Activated naive CD8-positive, alpha-beta T cell treated with anti-CD3 and anti-CD28 coated beads, Interleukin-2, amount 10 ng/mL, durations not matched to agents 7 days and 5 days (primary cell): ENCODE measurements around the gene LRP10. TPM values are rescaled to one million over a fixed set of nuclear protein-coding genes. Genes with fewer than 3 reads are reported as not detected.
"Not testable (repeated sequence)": the region's sequence is repeated elsewhere in the genome, so short reads cannot be mapped to it uniquely, and the experiment has no call there.

Experiments
- ATAC-seq: fragments of 150-1000 bp; cut with Tn5 transposase; one replicate; pipeline ENCODE4 v1.10.0; 2021; ENCODE audit warnings: low read depth, moderate library complexity
- POLR2A ChIA-PET: fragments of 350-600 bp; sonication (Branson Sonifier 250); formaldehyde crosslinking; loops from one replicate; lab custom pipeline; 2021; ENCODE audit warnings: antibody characterized with exemption; lab: Charles Lee
- DNase-seq: peaks from one replicate; pipeline ENCODE4 v3.0.0; 2021
- H3K27ac Mint-ChIP-seq: one replicate; pipeline ENCODE4 v1.8.0; 2022; ENCODE audit warnings: mild to moderate bottlenecking, mixed read lengths
- H3K27me3 Mint-ChIP-seq: one replicate; pipeline ENCODE4 v1.8.0; 2022; ENCODE audit warnings: mild to moderate bottlenecking, moderate library complexity, mixed read lengths
- H3K36me3 Mint-ChIP-seq: one replicate; pipeline ENCODE4 v1.8.0; 2021; ENCODE audit warnings: mild to moderate bottlenecking, mixed read lengths
- H3K4me1 Mint-ChIP-seq: one replicate; pipeline ENCODE4 v1.8.0; 2021; ENCODE audit warnings: mixed read lengths
- H3K4me3 Mint-ChIP-seq: one replicate; pipeline ENCODE4 v1.8.0; 2022; ENCODE audit warnings: mild to moderate bottlenecking, moderate library complexity, mixed read lengths
- H3K9me3 Mint-ChIP-seq: one replicate; pipeline ENCODE4 v1.8.0; 2021; ENCODE audit warnings: mixed read lengths
- total RNA-seq, 2 experiments: library from RNA; stranded (reverse); gene quantifications; one replicate each; pipeline ENCODE4 v1.2.3, GENCODE V29; 2021

LRP10 gene
- total RNA-seq, 2 experiments from 2014 or later = 59.9 to 63.1 TPM

DNA sequence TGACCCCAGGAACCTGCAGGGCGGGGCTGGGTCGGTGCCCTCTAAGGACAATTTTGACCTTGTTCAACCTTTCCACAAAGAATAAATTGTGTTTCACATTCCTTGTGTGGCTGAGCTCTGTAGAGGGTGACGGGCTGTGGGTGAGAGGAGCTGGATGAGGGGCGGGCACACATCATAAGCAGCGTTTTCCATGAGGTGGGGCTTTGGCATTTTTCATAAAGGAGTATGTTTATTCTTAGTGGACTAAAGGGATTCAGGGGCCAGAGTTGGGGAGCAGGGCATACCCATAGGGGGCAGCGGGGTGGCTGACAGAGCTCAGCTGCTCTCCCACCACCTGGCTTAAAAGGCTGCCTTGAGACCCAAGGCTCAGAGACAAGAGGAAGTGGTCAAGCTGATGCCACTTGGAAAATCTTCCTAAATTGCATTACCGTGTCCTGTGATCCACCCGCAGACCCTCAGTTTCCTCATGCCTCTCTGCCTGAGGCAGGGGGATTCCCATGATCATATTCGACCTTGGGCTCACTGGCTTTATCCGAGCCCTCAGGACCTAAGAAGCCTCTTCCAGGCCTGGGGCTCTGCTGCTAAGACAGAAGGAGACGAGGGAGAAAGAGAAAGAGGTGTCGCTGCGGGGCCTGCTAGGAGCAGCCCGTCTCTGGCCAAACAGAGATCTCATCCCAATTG lies 23.7 kb upstream of the LRP10 start:
- peaks cover 14% of the 10 kb centered on the region for H3K27me3 Mint-ChIP-seq
- H3K9me3 Mint-ChIP-seq = no peaks in the 10 kb centered on the region
- no peak for ATAC-seq
- no peak overlapping the region for H3K27ac Mint-ChIP-seq
- peaks cover 17% of the 10 kb centered on the region for H3K4me1 Mint-ChIP-seq
- DNase-seq = no peak
- no peaks in the 10 kb centered on the region for H3K36me3 Mint-ChIP-seq
- POLR2A ChIA-PET = interaction anchor here (1.6 kb wide), 1 partner anchor 25 kb away, joined by 3 read pairs; no protein-coding TSS in a partner anchor
- no peak overlapping the region for H3K4me3 Mint-ChIP-seq

DNA sequence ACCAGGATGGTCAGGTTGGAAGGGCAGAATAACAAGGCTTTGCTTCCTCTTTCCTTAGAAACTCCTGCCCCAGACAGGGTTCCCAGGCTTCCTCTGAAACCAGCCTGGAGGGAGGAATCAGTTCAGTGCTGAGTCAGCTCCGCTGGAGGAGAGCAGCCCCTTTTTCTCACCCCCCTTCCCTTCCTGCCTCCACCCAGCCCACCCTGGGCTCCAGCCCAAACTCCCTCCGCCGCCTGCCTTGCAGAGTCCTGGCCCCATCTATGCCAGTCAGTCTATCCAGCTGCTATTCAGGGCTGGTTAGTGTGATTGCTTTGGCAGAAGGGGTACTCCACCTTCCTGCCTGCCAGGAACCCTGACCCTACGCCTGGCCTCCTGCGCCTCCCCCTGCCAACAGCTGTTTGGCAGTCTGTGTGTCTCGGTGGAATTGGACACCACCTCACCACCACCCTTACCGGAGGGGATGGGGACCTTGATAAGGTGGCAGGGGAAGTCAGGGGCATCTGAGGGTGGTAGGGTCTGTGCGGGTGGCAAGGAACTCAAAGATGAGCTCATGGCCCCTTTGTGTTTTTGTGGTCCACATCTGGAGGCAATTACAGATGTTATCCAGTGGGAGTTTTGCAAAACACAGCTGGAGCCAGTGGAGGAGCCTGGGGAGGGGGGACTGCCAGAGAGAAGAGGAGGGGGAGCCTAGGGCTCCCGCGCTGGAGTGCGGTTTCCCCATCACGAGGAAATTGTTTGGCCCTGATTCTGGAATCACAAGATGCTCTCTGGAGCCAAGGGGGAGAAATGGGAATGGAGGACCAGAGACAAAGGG lies 23.0 kb upstream of the LRP10 start:
- DNase-seq (no peak), ATAC-seq (no peak)
- Mint-ChIP-seq H3K4me3 (no peak overlapping the region), H3K4me1 (peaks cover 21% of the 10 kb centered on the region), H3K27me3 (peaks cover 13% of the 10 kb centered on the region), H3K9me3 (no peaks in the 10 kb centered on the region), H3K36me3 (no peaks in the 10 kb centered on the region), H3K27ac (no peak overlapping the region)
- POLR2A ChIA-PET = interaction anchor here (1.6 kb wide), 1 partner anchor 25 kb away, joined by 3 read pairs; no protein-coding TSS in a partner anchor

DNA sequence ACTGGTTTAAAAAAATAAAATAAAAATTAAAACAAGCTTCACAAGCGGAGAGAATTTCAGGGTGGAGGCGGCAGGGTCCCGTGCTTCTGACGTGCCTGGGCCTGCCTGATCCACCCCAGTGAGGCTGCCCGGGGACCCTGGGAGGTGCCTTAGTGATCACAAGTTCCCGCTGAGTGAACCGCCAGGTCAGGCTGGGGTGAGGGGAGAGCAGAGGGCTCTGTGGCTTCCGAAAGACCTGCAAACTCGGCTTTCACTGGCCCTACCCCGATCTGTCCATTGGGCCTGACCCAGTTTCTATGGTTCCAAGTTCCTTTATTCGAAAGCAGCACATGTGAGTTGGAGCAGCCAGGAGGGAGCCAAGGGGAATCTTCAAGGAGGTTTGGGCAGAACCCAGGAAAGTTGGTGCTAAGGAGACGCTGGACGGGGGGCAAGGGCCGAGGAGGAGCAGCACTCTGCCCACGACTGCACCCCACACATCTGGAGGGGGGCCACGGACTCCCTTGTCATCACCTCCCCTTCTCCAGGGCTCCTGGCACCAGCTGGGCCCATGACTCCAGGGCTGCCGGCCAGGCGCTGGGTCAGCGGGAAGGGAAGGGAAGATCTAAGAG lies 22.2 kb upstream of the LRP10 start:
- Mint-ChIP-seq H3K36me3 (no peaks in the 10 kb centered on the region), H3K4me3 (no peak overlapping the region), H3K9me3 (no peaks in the 10 kb centered on the region), H3K27ac (no peak overlapping the region), H3K27me3 (peaks cover 12% of the 10 kb centered on the region), H3K4me1 (peaks cover 21% of the 10 kb centered on the region)
- POLR2A ChIA-PET = no interaction called here
- DNase-seq (no peak), ATAC-seq (no peak)

DNA sequence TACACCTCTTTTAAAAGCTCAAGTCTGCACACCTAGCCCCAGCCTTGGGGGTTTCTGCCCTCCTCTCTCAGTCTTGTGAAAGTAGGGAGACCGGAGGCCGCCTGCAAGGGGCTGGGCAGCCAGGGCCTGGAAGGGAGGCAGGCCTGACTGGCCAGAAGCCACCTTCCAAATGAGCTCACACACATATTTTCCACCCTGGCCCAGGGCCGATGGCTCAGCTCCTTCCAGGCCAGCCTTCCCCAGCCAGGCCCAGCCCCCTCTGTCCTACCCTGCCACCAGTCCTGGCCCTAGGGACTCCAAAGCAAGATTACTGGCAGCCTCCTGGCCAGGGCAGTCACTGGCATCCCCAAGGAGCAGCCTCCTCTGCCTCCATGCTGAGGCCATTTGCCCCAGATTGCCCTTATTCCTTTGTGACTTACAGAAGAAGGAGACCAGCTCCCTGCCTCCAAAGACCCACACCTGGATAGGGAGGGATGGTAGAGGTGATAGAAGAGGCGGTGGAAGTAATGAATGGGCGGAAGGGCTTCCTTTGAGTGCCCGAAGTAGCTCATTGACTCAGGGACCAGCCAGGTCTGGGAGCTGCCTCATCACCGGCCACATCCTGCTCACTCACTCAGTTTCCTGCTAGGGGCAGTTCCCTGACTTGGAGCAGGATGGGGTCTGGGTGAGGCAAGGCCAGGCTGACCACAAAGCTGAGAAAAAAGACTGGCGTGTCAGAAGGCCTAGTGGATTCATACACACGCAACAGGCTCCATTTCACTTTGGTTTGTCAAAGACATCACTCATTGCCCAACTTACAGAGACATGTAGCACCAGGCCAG lies 20.4 kb upstream of the LRP10 start:
- ATAC-seq (peak; percentile 31), DNase-seq (peak; percentile 53)
- H3K27ac Mint-ChIP-seq = peak overlapping the region; percentile 21
- no peaks in the 10 kb centered on the region for H3K36me3 Mint-ChIP-seq
- H3K4me3 Mint-ChIP-seq = peak overlapping the region; percentile 10
- POLR2A ChIA-PET = interaction anchor here (0.9 to 1.9 kb wide), 4 partner anchors 21 to 281 kb away, joined by 3 to 7 read pairs (median 6); no protein-coding TSS in a partner anchor
- H3K9me3 Mint-ChIP-seq = no peaks in the 10 kb centered on the region
- peaks cover 29% of the 10 kb centered on the region for H3K4me1 Mint-ChIP-seq
- H3K27me3 Mint-ChIP-seq = peaks cover 25% of the 10 kb centered on the region

DNA sequence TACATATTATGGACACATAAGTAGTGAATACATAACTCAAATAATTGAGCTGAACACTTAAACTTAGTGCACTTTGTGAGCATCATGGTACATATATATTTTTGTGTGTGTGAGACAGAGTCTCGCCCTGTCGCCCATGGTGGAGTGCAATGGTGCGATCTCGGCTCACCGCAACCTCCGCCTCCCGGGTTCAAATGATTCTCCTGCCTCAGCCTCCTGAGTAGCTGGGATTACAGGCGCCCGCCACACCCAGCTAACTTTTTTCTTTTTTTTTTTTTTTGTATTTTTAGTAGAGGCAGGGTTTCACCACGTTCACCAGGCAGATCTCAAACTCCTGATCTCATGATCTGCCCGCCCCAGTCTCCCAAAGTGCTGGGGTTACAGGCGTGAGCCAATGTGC lies 19.4 kb upstream of the LRP10 start:
- peaks cover 31% of the 10 kb centered on the region for H3K4me1 Mint-ChIP-seq
- H3K36me3 Mint-ChIP-seq, ATAC-seq: not testable (repeated sequence)

DNA sequence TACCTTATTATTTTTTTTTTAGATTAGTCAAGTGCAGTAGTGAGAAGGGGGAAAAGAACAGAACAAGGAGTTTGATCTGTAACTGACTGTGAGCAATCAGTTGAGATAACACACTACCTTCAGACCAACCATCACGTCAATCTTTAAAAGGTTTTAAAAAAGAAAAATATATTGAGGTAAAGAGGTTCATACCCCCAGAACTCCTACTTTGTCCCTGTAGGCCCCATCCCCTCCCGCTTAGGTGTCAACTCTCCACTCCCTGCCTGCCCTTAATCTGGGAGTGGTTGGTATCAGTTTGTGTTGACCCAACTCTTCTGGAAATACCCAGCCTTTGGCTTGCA lies 19.0 kb upstream of the LRP10 start:
- H3K9me3 Mint-ChIP-seq = no peaks in the 10 kb centered on the region
- H3K36me3 Mint-ChIP-seq = peaks cover 2% of the 10 kb centered on the region
- H3K4me1 Mint-ChIP-seq = peaks cover 30% of the 10 kb centered on the region
- H3K4me3 Mint-ChIP-seq = peak overlapping the region; percentile 82
- H3K27me3 Mint-ChIP-seq = peaks cover 31% of the 10 kb centered on the region
- no peak for DNase-seq
- H3K27ac Mint-ChIP-seq = peak overlapping the region; percentile 80
- no peak for ATAC-seq
- POLR2A ChIA-PET = interaction anchor here (0.6 to 3.2 kb wide), 5 partner anchors 22 to 295 kb away, joined by 3 to 27 read pairs (median 4); partner anchors contain the start of gene DAD1

More for the DNA sequence above, 19.4 kb upstream of the LRP10 start:
- not testable (repeated sequence) for DNase-seq, H3K9me3 Mint-ChIP-seq, H3K4me3 Mint-ChIP-seq, H3K27ac Mint-ChIP-seq
- peaks cover 27% of the 10 kb centered on the region for H3K27me3 Mint-ChIP-seq
- POLR2A ChIA-PET = interaction anchor here (0.6 to 3.2 kb wide), 5 partner anchors 22 to 295 kb away, joined by 3 to 27 read pairs (median 4); partner anchors contain the start of gene DAD1

DNA sequence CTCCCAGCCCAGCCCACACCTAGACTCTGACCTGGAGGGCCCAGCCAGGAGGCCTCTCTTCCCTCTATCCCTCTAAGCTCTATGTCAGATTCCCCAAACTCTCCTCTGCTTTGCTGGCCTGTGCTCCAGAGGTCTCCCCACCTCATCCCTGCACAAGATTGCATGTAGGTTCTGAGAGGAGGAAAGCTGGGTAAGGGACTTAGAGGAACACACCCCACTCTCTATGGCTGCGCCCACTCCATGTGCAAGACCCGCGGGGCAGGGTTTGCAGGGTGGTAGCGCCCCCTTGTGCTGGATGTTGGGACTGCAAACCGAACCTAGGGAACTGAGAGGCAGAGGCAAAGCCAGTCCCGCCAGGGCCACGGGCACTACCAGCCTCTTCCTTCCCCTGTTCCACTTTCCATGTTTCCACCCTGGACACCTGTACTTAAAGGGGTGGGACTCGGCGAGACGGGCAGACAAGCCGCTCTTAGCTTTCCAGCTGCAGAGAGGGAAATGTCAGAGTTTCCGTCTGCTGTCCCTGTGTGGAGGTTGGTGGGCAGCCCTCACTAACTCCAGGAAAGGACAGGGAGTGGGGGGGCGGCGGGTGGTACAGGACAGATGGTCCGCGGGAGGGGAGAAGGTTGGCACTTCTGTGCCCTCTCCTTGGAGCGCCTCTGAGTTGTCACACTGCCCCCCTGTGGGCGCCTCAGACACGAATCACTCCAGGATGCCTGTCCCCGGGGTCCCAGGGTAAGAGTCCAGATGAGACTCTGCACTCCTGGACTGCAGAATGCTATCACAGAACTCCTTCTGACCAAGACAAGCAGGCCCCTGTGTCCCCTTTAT lies 18.4 kb upstream of the LRP10 start:
- peak overlapping the region; percentile 82 for H3K4me3 Mint-ChIP-seq

DNA sequence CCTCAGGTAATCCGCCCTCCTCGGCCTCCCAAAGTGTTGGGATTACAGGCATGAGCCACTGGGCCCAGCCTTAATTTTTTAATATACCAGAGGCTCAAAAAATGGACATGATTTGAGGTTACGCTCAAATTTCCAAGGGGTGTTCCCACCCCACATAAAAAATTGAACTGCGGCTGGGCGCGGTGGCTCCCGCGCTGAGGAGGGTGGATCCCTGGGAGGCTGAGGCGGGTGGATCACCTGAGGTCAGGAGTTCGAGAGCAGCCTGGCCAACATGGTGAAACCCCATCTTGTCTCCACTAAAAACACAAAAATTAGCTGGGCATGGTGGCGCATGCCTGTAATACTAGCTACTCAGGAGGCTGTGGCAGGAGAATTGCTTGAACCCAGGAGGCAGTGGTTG lies 17.2 kb upstream of the LRP10 start:
- not testable (repeated sequence) for H3K4me3 Mint-ChIP-seq, ATAC-seq, H3K36me3 Mint-ChIP-seq, DNase-seq, H3K27ac Mint-ChIP-seq, H3K9me3 Mint-ChIP-seq
- Mint-ChIP-seq H3K27me3 (peaks cover 34% of the 10 kb centered on the region), H3K4me1 (peaks cover 33% of the 10 kb centered on the region)
- POLR2A ChIA-PET = interaction anchor here (0.7 to 3.2 kb wide), 8 partner anchors 17 to 986 kb away, joined by 3 to 27 read pairs (median 4); no protein-coding TSS in a partner anchor

More for the DNA sequence above, 18.4 kb upstream of the LRP10 start:
- H3K4me1 Mint-ChIP-seq = peaks cover 30% of the 10 kb centered on the region
- DNase-seq = peak; percentile 95
- peaks cover 2% of the 10 kb centered on the region for H3K36me3 Mint-ChIP-seq
- peak; percentile 82 for ATAC-seq
- H3K9me3 Mint-ChIP-seq = no peaks in the 10 kb centered on the region
- peaks cover 35% of the 10 kb centered on the region for H3K27me3 Mint-ChIP-seq
- peak overlapping the region; percentile 80 for H3K27ac Mint-ChIP-seq
- POLR2A ChIA-PET = interaction anchor here (0.6 to 3.2 kb wide), 5 partner anchors 23 to 296 kb away, joined by 3 to 27 read pairs (median 4); partner anchors contain the start of gene DAD1

DNA sequence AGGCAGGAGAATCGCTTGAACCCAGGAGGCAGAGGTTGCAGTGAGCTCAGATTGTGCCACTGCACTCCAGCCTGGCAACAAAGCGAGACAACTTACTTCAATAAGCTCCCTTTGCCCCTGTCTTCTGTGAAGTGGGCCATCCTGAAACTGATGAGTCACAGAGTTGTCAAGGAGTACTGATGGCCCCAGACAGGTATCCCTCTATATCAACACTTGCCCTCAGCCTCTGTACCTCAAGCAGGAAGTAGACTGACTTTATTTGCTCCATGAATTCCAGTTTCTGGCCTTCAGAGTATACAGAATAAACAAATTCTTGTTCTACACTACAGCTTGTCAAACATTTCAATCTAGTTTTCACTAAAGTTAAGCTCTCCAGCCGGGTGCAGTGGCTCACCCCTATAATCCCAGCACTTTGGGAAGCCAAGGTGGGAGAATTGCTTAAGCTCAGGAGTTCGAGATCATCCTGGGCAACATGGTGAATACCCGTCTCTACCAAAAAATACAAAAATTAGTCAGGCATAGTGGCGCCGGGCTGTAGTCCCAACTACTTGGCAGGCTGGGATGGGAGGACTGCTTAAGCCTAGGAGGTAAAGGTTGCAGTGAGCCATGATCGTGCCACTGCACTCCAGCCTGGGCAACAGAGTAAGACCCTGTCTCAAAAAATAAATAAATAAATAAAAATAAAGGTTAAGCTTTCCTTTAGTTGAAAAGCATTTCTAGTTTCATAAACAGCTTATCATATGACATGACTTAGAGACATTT lies 16.4 kb upstream of the LRP10 start:
- POLR2A ChIA-PET = interaction anchor here (0.6 to 3.2 kb wide), 7 partner anchors 16 to 987 kb away, joined by 3 to 27 read pairs (median 4); no protein-coding TSS in a partner anchor
- Mint-ChIP-seq H3K27ac (peak overlapping the region; percentile 34), H3K27me3 (peaks cover 40% of the 10 kb centered on the region), H3K9me3 (no peaks in the 10 kb centered on the region), H3K4me1 (peaks cover 33% of the 10 kb centered on the region), H3K4me3 (no peak overlapping the region), H3K36me3 (peaks cover 3% of the 10 kb centered on the region)
- ATAC-seq (no peak), DNase-seq (no peak)

DNA sequence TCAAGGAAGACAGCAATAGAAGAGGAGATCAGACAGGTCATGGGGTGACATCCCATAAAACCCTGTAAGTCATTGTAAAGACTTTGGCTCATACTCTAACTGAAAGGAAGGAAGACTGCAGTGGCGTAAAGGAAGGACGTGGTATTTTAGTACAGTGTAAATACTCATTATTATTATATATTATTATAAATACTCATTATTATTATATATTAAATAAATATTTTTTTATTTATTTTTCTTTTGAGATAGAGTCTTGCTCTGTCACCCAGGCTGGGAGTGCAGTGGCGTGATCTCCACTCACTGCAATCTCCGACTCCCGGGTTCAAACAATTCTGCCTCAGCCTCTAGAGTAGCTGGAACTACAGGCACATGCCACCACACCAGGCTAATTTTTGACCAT lies 15.1 kb upstream of the LRP10 start:
- no peak for DNase-seq
- no peak overlapping the region for H3K27ac Mint-ChIP-seq
- peaks cover 28% of the 10 kb centered on the region for H3K4me1 Mint-ChIP-seq
- H3K27me3 Mint-ChIP-seq = peaks cover 50% of the 10 kb centered on the region
- H3K36me3 Mint-ChIP-seq = peaks cover 5% of the 10 kb centered on the region
- no peak overlapping the region for H3K4me3 Mint-ChIP-seq
- POLR2A ChIA-PET = no interaction called here
- H3K9me3 Mint-ChIP-seq = peaks cover 1% of the 10 kb centered on the region
- no peak for ATAC-seq

DNA sequence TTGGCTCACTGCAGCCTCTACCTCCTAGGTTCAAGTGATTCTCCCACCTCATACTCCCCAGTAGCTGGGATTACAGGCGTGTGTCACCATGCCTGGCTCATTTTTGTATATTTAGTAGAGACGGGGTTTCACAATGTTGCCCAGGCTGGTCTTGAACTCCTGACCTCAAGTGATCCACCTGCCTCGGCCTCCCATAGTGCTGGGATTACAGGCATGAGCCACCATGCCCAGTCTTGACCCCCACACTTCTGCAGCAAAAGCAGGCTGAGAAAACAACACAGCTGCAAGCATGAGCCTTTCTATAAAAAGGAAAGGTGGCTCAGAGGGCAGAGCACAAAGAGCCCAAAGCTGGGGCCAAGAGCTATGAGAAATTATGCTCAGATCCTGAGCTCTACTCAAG lies 11.2 kb upstream of the LRP10 start:
- H3K27me3 Mint-ChIP-seq = peaks cover 66% of the 10 kb centered on the region
- POLR2A ChIA-PET = interaction anchor here (1.2 kb wide), 1 partner anchor 11 kb away, joined by 4 read pairs; no protein-coding TSS in a partner anchor
- not testable (repeated sequence) for H3K36me3 Mint-ChIP-seq, H3K4me3 Mint-ChIP-seq, DNase-seq, H3K27ac Mint-ChIP-seq, ATAC-seq, H3K9me3 Mint-ChIP-seq
- peaks cover 11% of the 10 kb centered on the region for H3K4me1 Mint-ChIP-seq
